ENCODE results near the gene BTBD9.

GRCh38 chr6:38450717-38451116 is 189.0 kb downstream of the BTBD9 start:
- TF ChIP-seq CTCF (CRISPR knock-in tag; IDR thresholded peaks at IDR 0.05) = no peak
- no peak for TF ChIP-seq ZNF670 (CRISPR knock-in tag; IDR thresholded peaks at IDR 0.05; ENCODE audit: borderline replicate concordance)
- TF ChIP-seq CSRNP2 (CRISPR knock-in tag; conservative IDR thresholded peaks at IDR 0.05; ENCODE audit: low read depth) = no peak
- TF ChIP-seq JUNB (CRISPR knock-in tag; IDR thresholded peaks at IDR 0.05; ENCODE audit: borderline replicate concordance) = no peak
- no peak for TF ChIP-seq ZNF331 (CRISPR knock-in tag; IDR thresholded peaks at IDR 0.05)
- no peak for TF ChIP-seq THAP11 (CRISPR knock-in tag; IDR thresholded peaks at IDR 0.05)
- no peak for TF ChIP-seq RFX5 (IDR thresholded peaks at IDR 0.05; ENCODE audit: low read depth, low read length)
- no peak for TF ChIP-seq ZNF557 (CRISPR knock-in tag; IDR thresholded peaks at IDR 0.05)
- TF ChIP-seq TARDBP (CRISPR knock-in tag; IDR thresholded peaks at IDR 0.05) = no peak
- no peak for TF ChIP-seq POLR2A (IDR thresholded peaks at IDR 0.05; ENCODE audit: insufficient read depth in 1 of 2, low read depth in 2 of 2, low read length in 2 of 2)
- TF ChIP-seq ZNF512 (CRISPR knock-in tag; IDR thresholded peaks at IDR 0.05) = no peak
- no peak for TF ChIP-seq ZBTB33 (CRISPR knock-in tag; IDR thresholded peaks at IDR 0.05)
- no peak for TF ChIP-seq CEBPB (IDR thresholded peaks at IDR 0.05; ENCODE audit: borderline replicate concordance, low read depth, low read length)
- TF ChIP-seq HOXA5 (CRISPR knock-in tag; IDR thresholded peaks at IDR 0.05) = no peak
